Measurements from ENCODE around the gene MPHOSPH10.
"Not testable (repeated sequence)": the region's sequence is repeated elsewhere in the genome, so short reads cannot be mapped to it uniquely, and the experiment has no call there.

Gene MPHOSPH10

DNA sequence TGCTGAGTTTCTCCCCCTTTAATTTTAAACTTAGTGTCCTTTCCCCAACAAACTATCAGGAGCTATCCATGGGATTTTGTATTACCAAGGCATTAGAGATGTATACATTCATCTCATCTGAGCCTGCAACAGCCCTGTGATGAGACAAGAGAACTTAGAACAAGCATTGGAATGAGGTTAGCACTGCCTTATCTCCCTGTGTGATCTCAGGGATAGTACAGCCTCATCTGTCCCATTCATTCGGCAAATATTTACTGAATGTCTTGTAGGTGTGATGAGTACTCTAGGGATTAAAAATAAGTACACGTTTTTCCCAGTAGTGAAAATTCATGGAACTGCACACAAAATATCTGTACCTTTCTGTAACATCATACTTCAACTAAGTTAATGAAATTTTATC, 50.9 kb downstream of the MPHOSPH10 start:
- no peak for DNase-seq

DNA sequence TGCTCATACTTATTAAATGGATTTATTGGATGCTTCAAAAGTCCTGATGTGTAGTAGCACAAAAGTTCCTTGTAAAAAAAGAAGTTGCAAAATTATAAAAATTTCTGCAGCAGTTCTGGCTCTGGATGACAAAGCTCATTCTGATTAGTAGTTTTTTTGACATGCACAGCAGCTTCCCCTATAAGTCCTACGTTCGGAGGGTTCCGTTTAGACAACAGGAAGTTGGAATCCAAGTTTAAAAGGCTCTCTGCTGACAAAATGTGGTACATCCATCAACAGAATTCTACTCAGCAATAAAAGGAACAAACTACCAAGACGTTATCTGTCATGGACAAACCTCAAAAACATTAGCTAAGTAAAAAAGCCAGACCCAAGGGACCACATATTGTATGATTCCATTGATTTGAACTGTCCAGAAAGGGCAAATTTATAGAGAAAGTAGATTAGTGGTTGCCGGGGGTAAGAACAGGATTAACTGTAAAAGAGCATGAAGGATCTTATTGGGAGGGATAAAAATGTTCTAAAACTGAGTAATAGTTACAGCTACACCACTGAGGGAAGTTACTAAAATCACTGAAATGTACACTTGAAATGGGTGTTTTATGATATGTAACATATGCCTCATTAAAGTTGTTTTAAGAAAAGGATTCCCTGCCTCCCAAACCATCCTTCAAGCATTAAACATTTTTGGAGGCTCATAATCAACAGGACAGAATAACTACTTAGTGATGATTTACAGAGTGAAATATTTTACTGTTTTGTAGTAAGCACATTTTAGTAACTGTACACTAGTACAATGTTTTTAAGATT, 53.1 kb downstream of the MPHOSPH10 start:
- DNase-seq, result not testable (repeated sequence)

DNA sequence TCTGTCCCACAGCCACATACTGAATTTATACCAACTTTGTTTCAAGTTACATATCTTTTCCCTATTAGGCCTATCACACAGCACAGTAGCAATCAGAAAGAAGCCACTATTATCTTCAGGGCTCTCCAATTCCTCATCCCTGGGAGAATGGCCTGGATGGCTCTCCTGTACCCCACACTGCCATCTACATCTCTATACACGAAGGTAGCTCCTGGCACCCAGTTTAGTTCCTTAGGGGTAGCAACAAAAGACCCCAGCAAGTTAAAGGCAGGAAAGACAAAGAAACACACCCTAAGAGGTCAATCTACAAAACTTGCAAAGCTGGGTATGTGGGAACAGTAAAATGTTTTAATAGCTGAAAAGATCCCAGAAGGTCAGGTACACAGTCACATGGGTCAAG, 56.5 kb downstream of the MPHOSPH10 start:
- no peak for DNase-seq

DNA sequence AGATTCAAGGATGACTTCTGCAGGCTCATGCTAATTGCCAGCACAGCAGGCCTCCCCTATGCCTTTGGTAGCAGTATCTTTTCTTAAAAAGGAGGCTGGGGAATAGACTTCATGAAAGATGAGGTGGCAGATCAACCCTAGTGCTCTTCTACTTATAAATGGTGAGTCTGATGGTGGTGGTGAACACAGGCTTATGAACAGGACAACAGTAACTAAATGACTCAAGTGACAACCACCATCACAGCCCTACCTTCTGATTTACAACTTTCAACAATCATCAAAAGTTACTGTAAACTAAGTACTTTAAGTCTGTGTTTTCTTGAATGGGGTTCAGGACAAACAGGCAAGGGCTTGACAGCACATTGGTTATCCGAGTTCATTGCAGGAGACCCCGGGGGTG, 57.2 kb downstream of the MPHOSPH10 start:
- no peak for DNase-seq

DNA sequence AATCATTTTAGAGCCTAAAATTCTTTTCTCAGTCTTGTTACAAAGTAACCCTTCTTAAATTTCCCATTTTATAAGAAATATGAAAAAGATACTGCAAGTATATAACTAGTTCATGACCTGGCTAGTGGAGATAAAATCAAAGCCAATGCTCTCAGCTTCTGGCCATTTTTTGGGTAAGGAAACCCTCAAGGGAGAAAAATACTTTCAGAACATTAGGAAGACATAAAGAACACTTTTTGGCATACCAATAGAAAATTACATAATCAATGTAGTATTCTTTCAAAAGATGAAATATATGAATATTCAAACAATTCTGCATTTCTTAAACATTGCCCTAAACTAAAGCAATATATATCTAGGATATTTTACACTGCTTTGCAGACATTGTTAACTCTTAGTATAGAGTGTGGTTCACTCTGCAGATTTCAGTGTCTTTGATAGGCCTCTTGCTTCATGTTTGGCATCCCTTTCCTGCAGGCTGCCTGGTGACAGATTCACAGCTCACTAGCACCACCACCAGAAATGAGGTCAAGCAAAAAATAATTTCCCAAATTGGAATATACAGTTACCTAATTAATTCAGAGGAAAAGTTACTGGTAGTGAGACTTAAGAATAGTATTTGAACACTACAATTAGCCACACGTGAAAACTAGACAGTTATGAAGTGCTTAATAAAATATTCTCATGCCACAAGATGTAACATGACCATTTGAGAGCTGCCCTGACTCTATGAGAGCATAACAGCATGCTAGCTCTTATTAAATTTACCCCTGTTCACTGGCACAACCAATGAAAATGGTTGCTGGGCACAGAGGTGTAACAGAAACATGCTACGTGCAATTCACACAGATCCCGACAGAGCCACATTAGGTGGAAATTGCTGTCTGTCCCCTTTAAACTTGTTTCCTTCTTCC, 60.5 kb downstream of the MPHOSPH10 start:
- no peak for DNase-seq

DNA sequence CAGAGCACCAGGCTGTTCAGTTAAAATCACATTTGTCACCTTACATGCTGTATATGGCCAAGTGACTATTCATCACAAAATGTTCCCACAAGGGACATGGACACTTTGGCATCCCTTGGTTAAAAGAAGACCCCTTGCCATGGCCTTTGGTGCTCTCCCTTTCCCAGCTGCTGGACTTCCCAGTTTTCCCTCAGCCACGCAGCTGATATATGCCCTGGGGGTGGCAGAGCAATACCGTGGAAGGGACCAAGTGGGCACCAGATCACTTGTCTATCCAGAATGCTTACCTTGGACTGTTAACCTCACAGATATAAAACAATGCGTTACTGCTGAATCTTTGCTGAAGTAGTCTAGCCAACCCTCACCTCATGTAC, 61.1 kb downstream of the MPHOSPH10 start:
- no peak for DNase-seq

All from GOT3 (cell line).